Sigmoid colon (tissue), 4 donors: ENCODE data around the gene DAPL1.

Experiments
- EP300 ChIP-seq, 4 donors: sonication (generic); formaldehyde crosslinking; IDR thresholded peaks; one replicate each; pipeline ENCODE4 v1.6.1; 2017; ENCODE audit warnings: antibody characterized with exemption in 4 of 4
- POLR2A ChIP-seq, 2 donors: fragments of 450-650 bp; IDR thresholded peaks; one replicate each; pipeline ENCODE4 v1.6.1; 2016; ENCODE audit warnings: antibody characterized with exemption in 2 of 2, mild to moderate bottlenecking in 2 of 2, moderate library complexity in 2 of 2
- POLR2AphosphoS5 ChIP-seq, 4 donors: sonication (generic); formaldehyde crosslinking; IDR thresholded peaks; one replicate each; pipeline ENCODE4 v1.6.1; 2017; ENCODE audit warnings: antibody characterized with exemption in 4 of 4
- TF ChIP-seq, protein P1 (sequence below), 4 experiments: fragments of 450-650 bp in 3 of 4; fragments of 200-600 bp in 1 of 4; IDR thresholded peaks; one replicate each; pipeline ENCODE4 v1.5.1; 2016 to 2019; ENCODE audit warnings: antibody characterized with exemption in 4 of 4, mild to moderate bottlenecking in 3 of 4, moderate library complexity in 2 of 4

- TF ChIP-seq, protein P1, sequence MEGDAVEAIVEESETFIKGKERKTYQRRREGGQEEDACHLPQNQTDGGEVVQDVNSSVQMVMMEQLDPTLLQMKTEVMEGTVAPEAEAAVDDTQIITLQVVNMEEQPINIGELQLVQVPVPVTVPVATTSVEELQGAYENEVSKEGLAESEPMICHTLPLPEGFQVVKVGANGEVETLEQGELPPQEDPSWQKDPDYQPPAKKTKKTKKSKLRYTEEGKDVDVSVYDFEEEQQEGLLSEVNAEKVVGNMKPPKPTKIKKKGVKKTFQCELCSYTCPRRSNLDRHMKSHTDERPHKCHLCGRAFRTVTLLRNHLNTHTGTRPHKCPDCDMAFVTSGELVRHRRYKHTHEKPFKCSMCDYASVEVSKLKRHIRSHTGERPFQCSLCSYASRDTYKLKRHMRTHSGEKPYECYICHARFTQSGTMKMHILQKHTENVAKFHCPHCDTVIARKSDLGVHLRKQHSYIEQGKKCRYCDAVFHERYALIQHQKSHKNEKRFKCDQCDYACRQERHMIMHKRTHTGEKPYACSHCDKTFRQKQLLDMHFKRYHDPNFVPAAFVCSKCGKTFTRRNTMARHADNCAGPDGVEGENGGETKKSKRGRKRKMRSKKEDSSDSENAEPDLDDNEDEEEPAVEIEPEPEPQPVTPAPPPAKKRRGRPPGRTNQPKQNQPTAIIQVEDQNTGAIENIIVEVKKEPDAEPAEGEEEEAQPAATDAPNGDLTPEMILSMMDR (IDR thresholded peaks at IDR 0.05): no peak
- no peak for TF ChIP-seq POLR2A (IDR thresholded peaks at IDR 0.05)
- TF ChIP-seq EP300 (IDR thresholded peaks at IDR 0.05): no peak
- TF ChIP-seq POLR2AphosphoS5 (IDR thresholded peaks at IDR 0.05): no peak
These were observed 12.5 kb upstream of the DAPL1 start for GRCh38 chr2:158782616-158783015.
